ENCODE results near the gene OPTC. TPM values are rescaled to one million over a fixed set of nuclear protein-coding genes. Genes with fewer than 3 reads are reported as not detected.
"Not testable (repeated sequence)": the region's sequence is repeated elsewhere in the genome, so short reads cannot be mapped to it uniquely, and the experiment has no call there.

The OPTC gene
- total RNA-seq, 1 experiment from 2014 or later, result not detected

- no peak for DNase-seq (ENCODE audit: low spot score)
Measured at GRCh38 chr1:203465146-203465798, 28.7 kb upstream of the OPTC start.

- DNase-seq (ENCODE audit: low spot score), result no peak
Measured at GRCh38 chr1:203465948-203466347, 28.0 kb upstream of the OPTC start.

- DNase-seq (ENCODE audit: low spot score), result not testable (repeated sequence)
Measured at GRCh38 chr1:203466906-203467549, 26.9 kb upstream of the OPTC start.

- no peak for DNase-seq (ENCODE audit: low spot score)
Measured at GRCh38 chr1:203467550-203467921, 26.4 kb upstream of the OPTC start.

DNA sequence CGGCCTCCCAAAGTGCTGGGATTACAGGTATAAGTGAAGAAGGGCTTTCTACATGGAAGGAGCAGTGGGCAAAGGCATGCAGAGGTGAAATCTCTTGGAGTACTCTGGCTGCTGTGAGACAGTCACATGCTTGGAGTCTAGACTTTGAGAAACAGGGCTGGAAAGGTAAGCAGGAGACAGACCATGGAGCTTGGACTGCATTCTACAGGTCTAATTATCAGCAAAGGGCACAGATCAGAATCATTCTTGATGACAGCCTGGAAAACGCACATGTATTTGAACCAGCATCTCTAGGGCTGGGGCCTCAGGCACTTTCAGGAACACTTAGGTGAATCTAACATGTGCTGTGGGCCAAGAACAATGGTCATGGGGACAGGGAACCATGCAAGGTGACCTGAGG is 25.6 kb upstream of the OPTC start:
- DNase-seq (ENCODE audit: low spot score), result no peak

GRCh38 chr1:203470240-203470639 is 23.7 kb upstream of the OPTC start:
- no peak for DNase-seq (ENCODE audit: low spot score)

- DNase-seq (ENCODE audit: low spot score), result no peak
Measured at GRCh38 chr1:203471841-203472240, 22.1 kb upstream of the OPTC start.

- DNase-seq (ENCODE audit: low spot score), result no peak
Measured at GRCh38 chr1:203473281-203473680, 20.7 kb upstream of the OPTC start.

DNA sequence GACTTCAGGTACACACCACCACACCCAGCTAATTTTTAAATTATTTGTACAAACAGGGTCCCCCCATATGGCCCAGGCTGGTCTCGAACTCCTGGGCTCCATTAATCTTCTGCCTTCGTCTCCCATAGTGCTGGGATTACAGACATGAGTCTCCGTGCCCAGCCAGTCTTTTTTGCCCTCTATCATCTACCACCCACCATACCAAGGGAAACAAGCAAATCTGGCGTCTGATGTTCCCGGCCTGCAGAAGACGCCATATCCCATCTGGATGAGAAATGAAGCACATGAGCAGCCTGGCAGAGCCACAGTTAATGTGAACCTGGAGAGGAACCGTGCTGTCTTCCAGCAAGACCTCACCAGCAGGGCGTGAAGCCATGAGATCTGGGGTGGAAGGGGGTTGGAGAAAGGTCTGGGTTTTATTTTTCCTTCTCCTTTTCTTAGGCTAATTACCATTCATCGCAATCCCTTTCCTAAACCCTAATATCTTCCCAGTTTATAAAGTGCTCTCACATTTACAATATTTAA is 20.1 kb upstream of the OPTC start:
- no peak for DNase-seq (ENCODE audit: low spot score)

GRCh38 chr1:203475012-203475981 is 18.7 kb upstream of the OPTC start, which contains the start of gene PRELP:
TSS of gene PRELP (plus strand) at chr1:203475806. CDS start at chr1:203483185, 7,379 bp downstream.
- no peak for DNase-seq (ENCODE audit: low spot score)

- no peak for DNase-seq (ENCODE audit: low spot score)
Measured at GRCh38 chr1:203476216-203476814, 17.6 kb upstream of the OPTC start.

- no peak for DNase-seq (ENCODE audit: low spot score)
Measured at GRCh38 chr1:203477748-203478147, 16.2 kb upstream of the OPTC start.

- DNase-seq (ENCODE audit: low spot score), result no peak
Measured at GRCh38 chr1:203478231-203478630, 15.7 kb upstream of the OPTC start.

DNA sequence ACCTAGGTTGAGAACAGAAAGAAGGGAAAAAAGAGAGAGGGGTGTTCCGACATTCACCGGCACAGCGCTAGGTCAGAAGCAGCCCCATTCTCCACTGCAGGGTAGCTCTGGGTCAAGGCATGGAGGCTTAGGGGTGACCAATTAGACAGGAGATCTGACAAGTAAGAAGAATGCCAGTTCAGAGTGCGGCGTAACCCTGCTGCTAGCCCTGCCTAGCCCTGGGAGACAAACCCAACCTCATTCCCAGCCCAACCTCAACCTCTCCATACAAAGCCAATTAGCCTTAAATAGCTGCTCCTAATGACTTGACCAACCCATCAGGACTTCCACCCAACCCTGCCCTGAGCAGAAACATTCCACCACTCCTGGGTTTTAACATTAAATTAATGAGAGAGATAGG is 15.0 kb upstream of the OPTC start:
- no peak for DNase-seq (ENCODE audit: low spot score)

- DNase-seq (ENCODE audit: low spot score), result no peak
Measured at GRCh38 chr1:203479646-203480045, 14.3 kb upstream of the OPTC start.

DNA sequence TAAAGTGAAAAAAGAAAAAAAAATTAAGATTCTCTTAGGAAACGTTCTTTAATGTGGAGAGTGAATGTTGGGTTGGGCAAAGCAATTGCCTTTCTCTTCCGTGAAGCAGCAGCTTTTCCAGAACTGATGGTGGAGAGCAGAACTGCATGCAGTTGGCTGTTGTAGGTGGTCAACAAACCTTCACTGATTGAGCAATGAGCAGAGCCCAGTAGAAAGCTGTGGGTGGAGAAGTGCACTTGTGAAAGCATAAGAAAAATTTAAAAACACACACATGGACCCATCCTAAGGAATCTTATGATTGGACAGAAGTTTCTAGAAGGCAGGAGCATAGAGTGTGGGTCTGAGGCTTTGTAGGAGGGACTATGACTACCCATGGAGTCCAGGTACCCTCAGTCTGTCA is 13.9 kb upstream of the OPTC start:
- DNase-seq (ENCODE audit: low spot score), result no peak

- DNase-seq (ENCODE audit: low spot score), result peak; percentile 47
Measured at GRCh38 chr1:203480525-203481084, 13.3 kb upstream of the OPTC start.

DNA sequence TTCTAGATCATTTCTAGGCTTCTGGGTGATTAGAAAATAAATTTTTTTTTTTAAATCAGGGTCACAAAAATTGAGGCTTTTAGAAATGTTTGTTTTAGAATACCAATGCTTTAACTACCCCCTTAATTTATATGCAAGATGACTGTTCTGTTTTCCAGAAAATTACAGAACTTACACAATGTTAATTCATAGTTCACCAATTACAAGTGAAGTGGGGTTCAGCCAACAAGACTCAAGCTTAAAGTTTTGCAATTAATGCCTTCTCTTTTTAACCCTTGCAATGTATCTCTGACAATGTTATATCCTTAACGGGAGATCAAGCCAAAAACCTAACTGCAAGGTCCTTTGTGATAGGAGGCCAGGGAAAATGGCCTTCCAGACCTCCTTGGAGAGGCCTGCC is 12.8 kb upstream of the OPTC start:
- DNase-seq (ENCODE audit: low spot score), result no peak

GRCh38 chr1:203486618-203487370 is 7.2 kb upstream of the OPTC start:
- no peak for DNase-seq (ENCODE audit: low spot score)

- DNase-seq (ENCODE audit: low spot score), result no peak
Measured at GRCh38 chr1:203488539-203488938, 5.4 kb upstream of the OPTC start.

DNA sequence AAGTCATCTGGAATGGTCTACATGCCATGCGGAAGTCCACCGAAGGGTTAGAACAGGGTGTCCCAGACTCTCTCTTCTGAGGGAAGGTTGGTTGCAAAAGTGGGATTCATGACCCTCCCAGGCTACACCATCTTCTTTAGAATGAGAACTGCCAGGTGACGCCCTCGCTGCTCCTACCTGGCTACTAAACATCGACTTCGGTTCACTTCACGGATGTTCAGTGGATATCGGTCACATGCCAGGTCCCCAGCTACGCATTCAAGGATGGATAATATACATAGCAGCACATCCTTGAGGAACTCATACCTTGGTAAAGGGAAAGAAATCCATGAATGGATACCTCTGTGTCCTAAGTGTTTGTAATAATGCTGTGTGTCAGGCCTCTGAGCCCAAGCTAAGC is 3.3 kb upstream of the OPTC start:
- DNase-seq (ENCODE audit: low spot score), result no peak

All from H4 (cell line).